ENCODE results near the gene KRT39. TPM values are rescaled to one million over a fixed set of nuclear protein-coding genes. Genes with fewer than 3 reads are reported as not detected.
"Not testable (repeated sequence)": the region's sequence is repeated elsewhere in the genome, so short reads cannot be mapped to it uniquely, and the experiment has no call there.

Gene KRT39
- not detected in 2 replicates for total RNA-seq (2014; rRNA removed; shearing (Covaris generic))

DNA sequence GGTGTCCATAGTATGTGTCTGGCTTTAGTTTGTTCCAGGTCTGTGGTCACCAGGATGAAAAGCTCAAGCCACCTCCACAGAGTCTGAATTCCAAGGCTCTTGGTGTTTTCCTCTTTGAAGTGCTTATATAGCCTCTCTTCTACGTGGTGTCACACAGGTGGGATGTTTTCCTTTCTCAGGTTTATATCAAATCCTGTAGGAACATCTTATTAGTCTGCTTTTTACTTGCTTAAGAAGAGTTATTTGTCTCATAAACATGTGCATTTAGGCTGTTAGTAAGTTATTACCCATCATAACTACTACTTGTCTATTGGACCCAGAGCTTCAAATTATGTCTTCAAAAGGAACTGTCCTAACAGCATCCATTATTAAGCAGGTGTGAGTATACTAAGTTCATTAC, at the start of gene KRT39:
KRT39 (minus strand) TSS at position 101 of the 400 bp plus-strand sequence; CDS start at position 9, 92 bp downstream.
- in situ Hi-C loops (cut with HindIII; ENCODE audit: low sequenced_read_pairs) = no loop called here
- DNase-seq (ENCODE audit: low spot score) = no peak

DNA sequence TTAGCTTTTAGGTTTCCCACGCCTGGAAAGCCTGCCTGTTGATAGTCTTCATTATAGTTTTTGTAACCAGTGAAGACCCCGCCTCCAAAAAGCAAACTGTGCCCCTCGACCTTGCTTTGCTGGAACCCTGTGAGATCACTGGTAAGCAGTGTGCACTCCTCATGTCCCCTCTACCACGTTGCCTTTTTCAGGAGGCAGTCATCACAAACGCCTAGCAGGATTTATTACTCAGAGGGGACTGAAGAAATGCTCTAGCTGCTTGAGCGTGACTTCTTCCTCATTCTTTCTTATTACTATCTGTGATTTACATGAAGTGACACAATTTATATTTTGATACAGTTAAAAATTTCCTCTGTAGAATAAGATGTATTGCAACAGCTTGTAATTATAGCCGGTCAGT, 48.7 kb upstream of the KRT39 start:
- DNase-seq (ENCODE audit: low spot score) = no peak
- in situ Hi-C loops (cut with HindIII; ENCODE audit: low sequenced_read_pairs) = no loop called here

DNA sequence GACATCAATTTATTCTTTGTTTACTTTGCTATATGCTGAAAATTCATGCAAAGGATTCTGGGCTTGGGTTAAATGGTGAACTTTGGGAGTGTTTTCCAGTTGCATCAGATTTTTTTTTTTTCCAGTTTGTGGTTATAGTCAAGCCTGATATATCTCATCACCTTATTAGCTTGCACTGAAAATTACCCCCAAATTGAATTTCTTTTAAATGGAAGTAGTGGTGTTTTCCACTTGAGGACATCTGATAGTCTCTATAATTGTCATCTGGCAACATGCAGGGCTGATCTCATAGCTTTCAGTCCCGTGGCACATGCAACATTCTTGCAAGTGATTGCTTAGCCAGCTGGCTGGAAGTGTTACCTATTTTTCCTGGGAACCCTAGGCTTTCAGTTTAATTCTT, 46.9 kb upstream of the KRT39 start:
- in situ Hi-C loops (cut with HindIII; ENCODE audit: low sequenced_read_pairs) = no loop called here
- DNase-seq (ENCODE audit: low spot score) = peak; percentile 73

DNA sequence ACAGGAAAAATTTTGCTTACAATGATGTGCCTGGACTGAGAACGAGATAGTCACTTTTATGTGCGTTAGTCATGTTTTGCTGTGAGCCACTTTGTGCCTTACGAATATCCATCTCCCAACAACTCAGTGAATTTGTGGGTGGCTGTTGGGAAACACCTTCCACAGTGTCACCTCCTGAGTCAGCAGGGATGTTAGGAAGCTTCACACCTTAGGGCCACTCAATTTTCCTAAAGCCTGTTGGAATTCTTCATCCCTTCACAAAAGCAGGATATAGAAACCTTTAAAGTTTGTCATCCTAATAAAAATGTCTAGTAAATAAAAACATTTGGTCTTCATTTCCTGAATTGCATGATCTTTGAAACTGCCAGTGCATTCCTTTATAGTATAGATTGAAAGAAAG, 46.4 kb upstream of the KRT39 start:
- in situ Hi-C loops (cut with HindIII; ENCODE audit: low sequenced_read_pairs) = no loop called here
- no peak for DNase-seq (ENCODE audit: low spot score)

- in situ Hi-C loops (cut with HindIII; ENCODE audit: low sequenced_read_pairs) = no loop called here
Observed at GRCh38 chr17:41012326-41013120, 45.8 kb upstream of the KRT39 start.

GRCh38 chr17:41010441-41010840, 43.7 kb upstream of the KRT39 start:
- DNase-seq (ENCODE audit: low spot score) = no peak
- in situ Hi-C loops (cut with HindIII; ENCODE audit: low sequenced_read_pairs) = no loop called here

More at GRCh38 chr17:41012326-41013120, 45.8 kb upstream of the KRT39 start:
- peak; percentile 58 for DNase-seq (ENCODE audit: low spot score)

GRCh38 chr17:41009936-41010335, 43.2 kb upstream of the KRT39 start:
- no peak for DNase-seq (ENCODE audit: low spot score)
- in situ Hi-C loops (cut with HindIII; ENCODE audit: low sequenced_read_pairs) = no loop called here

- DNase-seq (ENCODE audit: low spot score) = no peak
- in situ Hi-C loops (cut with HindIII; ENCODE audit: low sequenced_read_pairs) = no loop called here
Observed at GRCh38 chr17:41009301-41009760, 42.6 kb upstream of the KRT39 start.

DNA sequence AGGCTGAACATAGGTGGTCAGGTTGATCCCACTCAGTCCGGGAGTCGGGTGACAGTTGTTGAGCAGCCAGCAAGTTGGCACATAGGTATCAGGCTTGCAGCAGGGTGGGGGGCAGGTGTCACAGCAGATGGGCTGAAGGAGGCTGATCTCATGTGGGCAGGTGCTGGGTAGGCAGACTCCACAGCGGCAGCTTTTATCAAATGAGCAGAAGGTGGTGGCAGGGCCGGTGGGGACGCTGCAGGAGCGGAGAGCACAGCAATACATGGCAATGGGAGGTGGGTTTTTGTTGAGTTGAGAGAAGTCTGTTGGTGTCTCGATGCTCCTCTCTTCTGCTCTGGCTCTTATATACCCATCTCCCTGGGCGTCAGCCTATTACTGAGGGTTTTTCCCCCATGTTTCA, 42.1 kb upstream of the KRT39 start, which contains the start of gene KRTAP3-1:
KRTAP3-1 (minus strand) TSS at position 318 of the 400 bp plus-strand sequence; CDS start at position 264, 54 bp downstream.
- DNase-seq (ENCODE audit: low spot score) = peak; percentile 47
- in situ Hi-C loops (cut with HindIII; ENCODE audit: low sequenced_read_pairs) = no loop called here

DNA sequence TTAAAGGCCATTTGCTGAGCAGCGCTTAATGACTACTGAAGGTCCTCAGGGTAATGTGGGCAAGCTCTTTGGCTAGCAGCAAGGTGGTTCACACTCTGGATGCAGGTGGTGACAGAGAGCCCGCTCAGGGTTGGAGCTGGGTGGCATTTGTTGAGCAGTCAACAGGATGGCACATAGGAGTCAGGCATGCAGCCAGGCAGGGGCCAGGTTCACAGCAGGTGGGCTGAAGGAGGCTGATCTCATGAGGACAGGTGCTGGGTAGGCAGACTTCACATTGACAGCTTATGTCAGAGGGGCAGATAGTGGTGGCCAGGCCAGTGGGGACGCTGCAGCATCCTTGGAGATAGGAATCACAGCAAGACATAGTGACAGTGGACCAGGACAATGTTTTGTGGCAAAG, 37.6 kb upstream of the KRT39 start:
- in situ Hi-C loops (cut with HindIII; ENCODE audit: low sequenced_read_pairs) = no loop called here
- DNase-seq (ENCODE audit: low spot score) = no peak

DNA sequence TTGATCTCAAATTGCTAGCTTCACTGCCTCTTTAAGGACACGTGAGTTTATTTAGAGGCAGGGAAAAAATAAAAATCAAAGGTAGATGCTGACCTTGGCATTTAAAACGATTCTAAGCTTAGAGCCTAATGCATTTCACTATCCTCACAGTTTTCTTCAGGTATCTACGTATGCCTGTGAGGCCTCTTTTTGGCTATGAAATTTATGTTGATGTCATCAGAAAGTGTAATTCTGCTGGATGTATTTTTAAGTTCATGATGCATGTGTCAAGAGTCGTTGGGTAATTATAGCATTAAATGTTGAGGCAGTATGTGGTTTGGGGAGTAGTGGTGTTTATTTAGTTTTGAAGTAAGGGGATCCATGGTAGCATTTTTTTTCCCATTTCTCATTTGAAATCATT, 37.2 kb upstream of the KRT39 start:
- no peak for DNase-seq (ENCODE audit: low spot score)
- in situ Hi-C loops (cut with HindIII; ENCODE audit: low sequenced_read_pairs) = no loop called here

DNA sequence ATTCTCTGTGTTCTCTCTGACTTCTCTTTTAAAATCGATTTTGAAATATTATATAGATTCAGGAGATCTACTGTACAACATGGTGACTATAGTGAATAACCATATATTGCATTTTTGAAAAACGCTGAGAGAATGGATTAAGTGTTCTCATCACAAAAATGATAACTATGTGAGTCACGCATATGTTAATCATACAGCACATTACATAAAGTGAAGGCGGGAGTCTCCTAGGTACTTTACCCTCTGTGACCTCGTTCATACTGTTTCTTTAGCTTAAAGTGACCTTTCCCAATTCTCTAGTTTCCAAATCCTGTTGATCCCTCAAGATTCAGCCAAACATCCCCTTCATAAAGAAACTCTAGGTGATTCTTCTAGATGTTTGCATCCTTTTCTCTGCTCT, 36.1 kb upstream of the KRT39 start:
- in situ Hi-C loops (cut with HindIII; ENCODE audit: low sequenced_read_pairs) = no loop called here

GRCh38 chr17:41001795-41002194, 35.0 kb upstream of the KRT39 start:
- no peak for DNase-seq (ENCODE audit: low spot score)
- in situ Hi-C loops (cut with HindIII; ENCODE audit: low sequenced_read_pairs) = no loop called here

More for the DNA sequence above, 36.1 kb upstream of the KRT39 start:
- DNase-seq (ENCODE audit: low spot score) = no peak

GRCh38 chr17:40999563-40999962, 32.8 kb upstream of the KRT39 start, which contains the start of gene KRTAP3-2:
TSS of gene KRTAP3-2 (minus strand) at chr17:40999906. CDS start at chr17:40999853, 53 bp downstream.
- in situ Hi-C loops (cut with HindIII; ENCODE audit: low sequenced_read_pairs); DNase-seq (ENCODE audit: low spot score): not testable (repeated sequence)

GRCh38 chr17:40997361-40997760, 30.6 kb upstream of the KRT39 start:
- in situ Hi-C loops (cut with HindIII; ENCODE audit: low sequenced_read_pairs) = no loop called here
- DNase-seq (ENCODE audit: low spot score) = no peak

DNA sequence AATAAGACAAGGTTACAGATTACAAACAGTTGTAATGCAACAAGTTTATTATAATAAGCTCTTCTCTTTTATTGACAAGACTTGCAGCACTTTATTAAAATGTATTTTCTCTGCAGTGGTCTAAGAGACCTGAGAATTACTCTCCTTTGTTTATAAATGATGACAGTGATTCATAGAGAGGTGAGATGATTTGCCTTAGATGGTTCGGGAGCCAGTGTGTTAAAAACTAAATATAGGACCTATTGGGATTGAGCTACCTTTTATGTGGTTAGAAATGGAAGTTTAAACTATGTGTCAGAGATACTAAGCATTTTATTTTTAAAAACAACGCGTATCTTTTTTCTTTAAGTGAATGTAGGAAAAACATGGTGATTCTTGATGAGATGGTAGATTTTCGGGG, 30.1 kb upstream of the KRT39 start:
- DNase-seq (ENCODE audit: low spot score) = no peak
- in situ Hi-C loops (cut with HindIII; ENCODE audit: low sequenced_read_pairs) = no loop called here

GRCh38 chr17:40995116-40995515, 28.4 kb upstream of the KRT39 start:
- in situ Hi-C loops (cut with HindIII; ENCODE audit: low sequenced_read_pairs) = no loop called here
- peak; percentile 64 for DNase-seq (ENCODE audit: low spot score)

GRCh38 chr17:40993839-40994238, 27.1 kb upstream of the KRT39 start, which contains the start of gene KRTAP3-3:
TSS of gene KRTAP3-3 (minus strand) at chr17:40994164. CDS start at chr17:40994097, 67 bp downstream.
- DNase-seq (ENCODE audit: low spot score) = peak; percentile 23
- in situ Hi-C loops (cut with HindIII; ENCODE audit: low sequenced_read_pairs) = no loop called here

GRCh38 chr17:40993084-40993483, 26.3 kb upstream of the KRT39 start:
- no peak for DNase-seq (ENCODE audit: low spot score)
- in situ Hi-C loops (cut with HindIII; ENCODE audit: low sequenced_read_pairs) = no loop called here

GRCh38 chr17:40992666-40993065, 25.9 kb upstream of the KRT39 start:
- in situ Hi-C loops (cut with HindIII; ENCODE audit: low sequenced_read_pairs) = no loop called here
- DNase-seq (ENCODE audit: low spot score) = no peak

DNA sequence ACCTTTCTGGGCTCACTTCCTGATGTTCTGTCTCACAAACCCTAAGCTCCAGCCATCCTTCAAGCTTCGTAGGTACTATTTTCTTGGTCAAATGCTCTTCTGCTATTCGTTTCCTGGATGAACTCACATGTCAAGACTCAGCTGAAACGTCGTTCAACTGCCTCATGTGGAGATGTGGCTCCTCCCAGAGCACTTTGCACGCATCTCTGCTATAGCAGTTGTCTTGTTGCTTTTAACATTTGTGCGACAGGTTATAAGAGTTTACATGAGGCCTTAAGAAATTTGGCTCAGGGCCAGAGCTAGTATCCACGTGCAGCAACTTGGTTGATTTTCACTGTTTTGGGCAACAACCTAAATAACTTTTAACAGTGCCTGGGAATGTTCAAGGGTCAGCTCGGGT, 20.2 kb upstream of the KRT39 start:
- no peak for DNase-seq (ENCODE audit: low spot score)
- in situ Hi-C loops (cut with HindIII; ENCODE audit: low sequenced_read_pairs) = no loop called here
